SK-N-SH (cell line): ENCODE measurements around the gene TLX1.

ENCODE experiments used
- CTCF ChIP-seq: fragments of 200-600 bp; sonication (generic); IDR thresholded peaks from 2 replicates; pipeline ENCODE4 v1.6.1; 2017; ENCODE audit warnings: antibody characterized with exemption, mild to moderate bottlenecking, moderate library complexity
- EP300 ChIP-seq, 2 experiments: IDR thresholded peaks; 2 replicates each; pipeline versions ENCODE4 v1.4.0 to v1.6.1; 2012; ENCODE audit warnings: borderline replicate concordance in 1 of 2, low read depth in 1 of 2, low read length in 1 of 2
- EZH2phosphoT487 ChIP-seq: fragments of 200-600 bp; sonication (generic); IDR thresholded peaks from 2 replicates; pipeline ENCODE4 v1.6.1; 2017; ENCODE audit warnings: low read depth, mixed run types, mild to moderate bottlenecking, antibody characterized with exemption, moderate library complexity, borderline replicate concordance
- GABPA ChIP-seq: IDR thresholded peaks from 2 replicates; pipeline ENCODE4 v1.4.0; 2012; ENCODE audit warnings: low read depth, mild to moderate bottlenecking
- MEF2A ChIP-seq: IDR thresholded peaks from 2 replicates; pipeline ENCODE4 v1.4.0; 2012; ENCODE audit warnings: low read depth, borderline replicate concordance
- NFIC ChIP-seq: IDR thresholded peaks from 2 replicates; pipeline ENCODE4 v1.4.0; 2012; ENCODE audit warnings: borderline replicate concordance
- NRF1 ChIP-seq: IDR thresholded peaks from 2 replicates; pipeline ENCODE4 v1.6.1; 2012; ENCODE audit warnings: low read depth, mild to moderate bottlenecking, low read length
- POLR2AphosphoS5 ChIP-seq: IDR thresholded peaks from 2 replicates; pipeline ENCODE4 v1.6.1; 2012; ENCODE audit warnings: low read depth, low read length
- RAD21 ChIP-seq: IDR thresholded peaks from 2 replicates; pipeline ENCODE4 v1.6.1; 2012; ENCODE audit warnings: mild to moderate bottlenecking, low read length
- RFX5 ChIP-seq: IDR thresholded peaks from 2 replicates; pipeline ENCODE4 v1.6.1; 2012; ENCODE audit warnings: mild to moderate bottlenecking, improper control_type of control experiment, low read length
- RXRA ChIP-seq: IDR thresholded peaks from 2 replicates; pipeline ENCODE4 v1.4.0; 2012; ENCODE audit warnings: low read depth, mild to moderate bottlenecking, borderline replicate concordance
- TAF1 ChIP-seq: IDR thresholded peaks from 2 replicates; pipeline ENCODE4 v1.6.1; 2012; ENCODE audit warnings: low read depth, mild to moderate bottlenecking, low read length, moderate library complexity, borderline replicate concordance
- YY1 ChIP-seq: IDR thresholded peaks from 2 replicates; pipeline ENCODE4 v1.4.0; 2012; ENCODE audit warnings: low read depth, mild to moderate bottlenecking

DNA sequence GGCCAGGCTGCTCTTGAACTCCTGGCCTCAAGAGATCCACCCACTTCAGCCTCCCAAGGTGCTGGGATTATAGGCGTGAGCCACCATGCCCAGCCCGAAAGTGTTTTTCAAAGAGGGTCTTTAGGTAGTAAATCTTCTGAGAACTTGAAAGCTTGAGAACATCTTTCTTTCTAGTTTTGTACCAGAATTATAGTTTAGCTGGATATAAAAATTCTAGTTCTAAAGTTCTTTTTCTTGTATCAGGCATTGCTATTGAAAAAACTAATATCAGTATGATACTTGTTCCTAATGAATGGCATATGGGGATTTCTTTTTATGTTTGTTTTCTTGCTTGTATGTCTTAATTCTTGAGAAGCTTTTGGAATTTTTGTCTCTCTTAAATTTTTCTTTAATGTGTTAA, 43.2 kb downstream of the TLX1 start:
- TF ChIP-seq NFIC (no peak), EP300 (IDR thresholded peaks at IDR 0.05; ENCODE audit: borderline replicate concordance in 1 of 2, low read depth in 1 of 2, low read length in 1 of 2) (no peak), GABPA (no peak), CTCF (no peak), MEF2A (no peak), NRF1 (no peak), YY1 (no peak), POLR2AphosphoS5 (no peak), EZH2phosphoT487 (no peak), RFX5 (no peak), RAD21 (no peak), RXRA (no peak), TAF1 (no peak)
